Measurements from ENCODE around the gene MFN2.

The MFN2 gene

GRCh38 chr1:11960276-11960675, 20.0 kb upstream of the MFN2 start:
- DNase-seq (ENCODE audit: low read depth in 2 of 2), result no peak

GRCh38 chr1:11960715-11961114, 19.5 kb upstream of the MFN2 start:
- no peak for DNase-seq (ENCODE audit: low read depth in 2 of 2)

DNA sequence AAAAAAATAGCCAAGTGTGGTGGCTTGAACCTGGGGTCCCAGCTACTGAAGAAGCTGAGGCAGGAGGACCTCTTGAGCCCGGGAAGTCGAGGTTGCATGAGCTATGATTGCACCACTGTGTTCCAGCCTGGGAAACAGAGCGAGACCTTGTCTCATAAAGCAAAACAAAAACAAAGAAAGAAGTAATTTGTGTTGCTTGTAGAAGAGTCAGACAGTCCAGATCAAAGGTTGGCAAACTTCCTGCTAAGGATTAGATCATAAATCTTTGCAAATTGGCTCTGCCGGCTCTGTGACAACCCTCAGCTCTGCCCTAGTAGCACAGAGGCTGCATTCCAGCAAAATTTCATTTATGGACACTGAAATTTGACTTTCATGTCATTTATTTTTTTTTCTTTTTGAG, 19.0 kb upstream of the MFN2 start:
- no peak for DNase-seq (ENCODE audit: low read depth in 2 of 2)

DNA sequence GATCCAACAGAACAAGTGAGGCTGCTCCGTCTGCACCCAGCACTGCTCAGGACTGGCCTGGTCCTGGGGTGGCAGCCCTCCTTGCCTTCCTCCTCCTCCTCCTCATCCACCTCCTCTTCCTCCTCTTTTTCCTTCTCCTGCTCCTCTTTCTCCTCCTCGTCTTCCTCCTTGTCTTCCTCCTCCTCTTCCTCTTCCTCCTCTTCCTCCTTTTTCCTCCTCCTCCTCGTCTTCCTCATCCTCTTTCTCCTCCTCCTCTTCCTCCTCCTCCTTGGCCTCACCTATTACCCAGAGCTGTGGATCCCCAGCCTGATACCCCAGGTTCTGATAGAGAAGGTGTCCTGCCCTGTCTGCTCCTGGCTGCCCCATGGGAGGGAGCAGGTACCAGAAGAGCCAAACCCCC, 16.6 kb upstream of the MFN2 start:
- DNase-seq (ENCODE audit: low read depth in 2 of 2), result no peak

- no peak for DNase-seq (ENCODE audit: low read depth in 2 of 2)
These were observed 15.6 kb upstream of the MFN2 start for GRCh38 chr1:11964656-11965055.

GRCh38 chr1:11967028-11967547, 13.2 kb upstream of the MFN2 start:
- no peak for DNase-seq (ENCODE audit: low read depth in 2 of 2)

- DNase-seq (ENCODE audit: low read depth in 2 of 2), result no peak
These were observed 9.6 kb upstream of the MFN2 start for GRCh38 chr1:11970441-11971185.

DNA sequence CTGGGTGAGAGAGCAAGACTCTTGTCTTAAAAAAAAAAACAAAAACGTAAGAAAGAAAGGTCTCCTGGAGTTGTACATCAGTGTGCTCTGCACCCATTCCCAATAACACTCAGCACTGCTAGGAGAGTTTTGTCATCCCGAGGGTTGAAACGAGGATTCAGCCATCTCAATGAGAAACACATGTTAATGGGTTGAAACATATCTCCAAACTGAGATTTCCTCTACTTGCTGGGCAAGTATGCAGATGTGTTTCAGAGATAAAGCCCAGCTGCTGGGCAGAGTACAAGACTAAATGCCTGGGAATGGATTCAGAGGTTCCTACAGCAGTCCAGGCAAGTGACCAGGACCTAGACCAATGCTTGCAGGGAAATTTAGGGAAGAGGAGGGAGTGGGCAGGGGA, 2.6 kb upstream of the MFN2 start:
- DNase-seq (ENCODE audit: low read depth in 2 of 2), result no peak

DNA sequence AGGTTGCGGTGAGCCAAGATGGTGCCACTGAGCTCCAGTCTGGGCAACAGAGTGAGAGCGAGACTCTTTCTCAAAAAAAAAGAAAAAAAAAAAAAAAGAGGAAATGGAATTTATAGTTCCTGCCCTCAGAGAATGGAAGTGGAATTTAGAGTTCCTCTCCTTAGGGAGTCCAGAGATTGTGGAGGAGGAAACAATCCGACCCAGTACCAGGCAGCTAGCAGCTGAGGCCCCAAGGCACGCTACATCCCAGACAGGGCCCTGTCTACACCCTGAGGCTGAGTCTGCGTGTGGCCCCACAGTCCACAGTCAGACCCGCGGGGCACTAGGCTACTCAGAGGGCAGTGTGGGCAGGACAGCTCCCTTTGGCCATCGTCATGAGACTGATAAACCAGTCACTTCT, 1.9 kb upstream of the MFN2 start:
- no peak for DNase-seq (ENCODE audit: low read depth in 2 of 2)

DNA sequence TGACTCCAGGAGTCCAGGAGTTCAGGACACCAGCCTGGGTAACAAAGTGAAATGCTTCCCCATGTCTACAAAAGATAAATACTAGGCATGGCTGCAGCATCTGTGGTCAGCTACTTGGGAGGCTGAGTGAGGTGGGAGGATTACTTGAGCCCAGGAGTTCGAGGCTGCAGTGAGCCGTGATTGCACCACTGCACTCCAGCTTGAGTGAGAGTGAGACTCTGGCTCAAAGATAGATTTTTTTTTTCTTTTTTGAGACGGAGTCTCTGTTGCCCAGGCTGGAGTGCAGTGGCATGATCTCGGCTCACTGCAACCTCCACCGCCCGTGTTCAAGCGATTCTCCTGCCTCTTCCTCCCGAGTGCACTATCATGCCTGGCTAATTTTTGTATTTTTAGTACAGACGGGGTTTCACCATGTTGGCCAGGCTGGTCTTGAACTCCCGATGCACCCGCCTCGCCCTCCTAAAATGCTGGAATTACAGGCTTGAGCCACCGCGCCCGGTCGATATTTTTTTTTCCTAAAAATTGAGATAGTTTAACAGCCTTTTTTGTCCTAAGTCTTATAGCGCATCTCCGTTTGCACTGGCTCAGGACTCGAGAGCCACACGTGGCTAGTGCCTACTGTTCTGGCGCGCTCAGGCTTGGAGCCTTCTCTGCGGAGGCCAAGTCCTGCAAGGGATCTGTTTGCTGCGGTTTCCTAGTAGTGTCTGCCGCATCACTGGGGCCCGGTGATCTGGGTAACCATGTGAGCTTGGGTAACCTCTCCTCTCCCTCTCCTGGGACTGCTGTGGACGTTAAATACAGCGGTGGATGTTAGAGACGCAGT, 1.0 kb upstream of the MFN2 start:
- DNase-seq (ENCODE audit: low read depth in 2 of 2), result no peak

DNA sequence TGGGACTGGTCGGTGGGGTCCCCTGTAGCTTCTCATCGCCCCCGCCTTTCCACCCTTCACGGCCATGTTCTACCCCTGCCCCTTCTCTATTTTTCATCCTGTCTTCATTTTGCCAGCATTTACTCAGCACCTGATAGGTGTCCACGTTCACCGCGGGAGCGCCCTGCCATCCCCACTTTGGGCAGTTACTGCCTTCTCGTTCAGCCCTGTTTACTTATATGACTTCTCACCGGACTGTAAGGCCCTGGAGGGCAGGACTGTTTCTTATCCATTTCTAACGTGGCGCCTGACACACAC, 380 bp downstream of the MFN2 start:
- no peak for DNase-seq (ENCODE audit: low read depth in 2 of 2)

DNA sequence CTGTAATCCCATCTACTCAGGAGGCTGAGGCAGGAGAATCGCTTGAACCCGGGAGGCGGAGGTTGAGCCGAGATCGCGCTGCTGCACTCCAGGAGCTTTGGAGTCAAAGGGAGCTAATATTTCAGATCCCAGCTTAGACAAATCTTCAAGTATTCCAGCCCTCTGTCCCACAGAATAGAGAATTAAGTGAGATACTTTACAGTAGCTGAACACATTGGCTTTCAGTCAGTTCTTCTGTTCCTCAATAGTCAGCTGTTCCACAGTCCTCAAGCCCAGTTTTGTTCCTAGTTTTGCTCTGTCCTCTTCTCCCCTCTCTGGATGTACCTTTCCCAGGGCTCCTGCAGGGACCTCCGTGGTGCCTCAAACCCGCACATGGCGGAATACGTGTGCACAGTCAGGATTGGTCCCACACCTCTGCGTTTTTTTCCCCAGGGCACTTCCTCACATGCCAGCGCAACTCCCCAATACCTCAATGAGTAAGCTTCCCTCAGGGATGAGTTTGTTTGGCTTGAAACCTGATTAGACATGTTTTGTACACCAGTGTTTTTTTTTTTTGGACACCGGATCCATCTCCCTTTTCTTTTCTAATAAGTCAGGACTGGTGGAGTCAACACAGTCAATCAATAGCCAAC, 1.2 kb downstream of the MFN2 start:
- DNase-seq (ENCODE audit: low read depth in 2 of 2), result no peak

DNA sequence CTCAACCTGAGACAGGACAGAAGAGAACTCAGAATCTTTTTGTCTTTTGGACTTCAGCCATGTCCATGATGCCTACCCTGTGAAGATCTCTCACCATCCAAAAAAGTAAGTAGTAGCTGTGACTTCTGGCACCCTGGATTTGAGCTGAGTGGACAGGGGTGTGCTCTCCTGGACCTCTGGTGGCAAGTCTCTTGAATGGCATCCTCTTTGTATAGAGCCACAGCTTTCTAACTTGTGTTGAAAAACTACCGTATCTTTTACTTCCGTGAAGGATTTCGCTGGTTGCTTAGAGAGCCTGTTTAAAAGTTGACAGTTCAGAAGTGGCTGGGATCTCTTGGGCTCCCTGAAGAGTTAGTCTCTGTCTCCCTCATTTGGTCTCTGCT, 1.8 kb downstream of the MFN2 start:
- DNase-seq (ENCODE audit: low read depth in 2 of 2), result no peak

GRCh38 chr1:11984121-11984520, 3.9 kb downstream of the MFN2 start:
- DNase-seq (ENCODE audit: low read depth in 2 of 2), result no peak

- DNase-seq (ENCODE audit: low read depth in 2 of 2), result no peak
These were observed 4.3 kb downstream of the MFN2 start for GRCh38 chr1:11984576-11984975.

- DNase-seq (ENCODE audit: low read depth in 2 of 2), result no peak
These were observed 4.9 kb downstream of the MFN2 start for GRCh38 chr1:11985171-11985570.

DNA sequence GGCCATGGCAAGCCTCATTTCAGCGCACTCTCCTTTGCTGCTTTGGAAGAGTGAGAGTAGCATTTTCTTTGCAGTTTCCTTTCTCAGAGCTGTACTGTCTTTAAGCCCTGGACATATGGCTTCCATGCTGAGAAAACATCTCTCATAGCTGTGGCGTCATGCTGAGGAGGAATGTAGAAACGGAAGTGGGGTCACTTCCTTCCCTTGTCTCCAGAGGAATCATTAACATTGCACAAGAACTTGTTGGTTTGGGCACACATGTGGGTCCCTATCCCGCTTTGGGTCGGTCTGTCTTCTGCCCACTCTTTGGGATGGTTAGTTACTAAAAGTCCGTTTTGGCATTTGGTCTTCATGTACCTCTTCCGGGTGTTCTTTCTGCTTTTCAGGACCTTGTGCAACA, 5.6 kb downstream of the MFN2 start:
- DNase-seq (ENCODE audit: low read depth in 2 of 2), result no peak

DNA sequence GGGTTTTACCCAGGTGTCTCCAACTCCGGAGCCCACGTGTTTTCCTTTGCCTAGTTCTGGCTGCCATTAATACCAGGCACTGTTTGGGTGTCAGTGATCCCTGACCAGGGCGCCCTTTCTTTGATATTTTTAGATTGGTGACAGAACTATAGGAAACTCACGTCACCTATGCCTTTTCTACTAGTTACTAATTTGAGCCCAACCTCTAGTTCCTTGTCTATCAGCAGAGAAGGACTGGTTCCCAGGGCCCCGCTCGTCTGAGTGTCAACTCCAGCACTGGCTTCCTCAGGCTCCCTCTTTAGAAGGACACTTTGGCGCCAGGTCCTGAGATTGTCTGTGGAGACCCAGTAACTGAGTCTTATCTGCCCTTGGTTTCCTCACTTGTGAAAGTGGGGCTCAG, 9.4 kb downstream of the MFN2 start:
- no peak for DNase-seq (ENCODE audit: low read depth in 2 of 2)

DNA sequence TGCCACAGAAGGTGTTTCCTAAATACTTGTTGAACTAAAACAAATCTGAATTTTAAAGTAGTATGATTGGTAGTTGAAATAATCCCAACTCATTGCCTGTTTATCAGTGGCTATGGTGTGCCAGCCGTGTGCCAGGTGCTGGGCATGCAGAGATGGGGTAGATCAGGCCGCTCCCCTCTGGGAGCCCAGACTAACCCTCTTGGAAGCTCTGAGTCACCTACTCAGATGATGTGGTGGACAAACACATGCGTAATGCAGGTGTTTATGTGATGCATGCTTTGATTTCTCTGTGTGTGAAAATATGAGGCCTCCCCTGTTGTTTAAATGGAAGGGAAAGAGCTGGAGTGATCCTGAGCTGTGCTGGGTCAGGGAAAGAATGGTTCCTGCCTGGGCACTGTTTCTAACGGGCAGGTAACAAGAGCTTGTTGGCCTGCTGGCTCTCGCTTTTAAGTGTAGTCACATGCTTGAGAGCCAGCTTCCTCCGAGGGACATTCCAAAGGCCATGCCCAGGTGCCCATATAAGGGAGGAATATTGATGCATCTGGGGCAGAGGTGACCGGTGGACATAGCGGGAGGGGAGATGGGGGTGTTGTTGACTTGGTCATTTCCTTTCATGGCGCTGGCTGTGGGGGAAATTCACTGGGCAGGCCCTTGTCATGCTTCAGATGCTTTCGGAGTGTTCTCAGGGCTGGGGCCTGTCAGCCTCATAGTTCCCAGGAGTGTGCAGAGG, 10.2 kb downstream of the MFN2 start:
- DNase-seq (ENCODE audit: low read depth in 2 of 2), result no peak

DNA sequence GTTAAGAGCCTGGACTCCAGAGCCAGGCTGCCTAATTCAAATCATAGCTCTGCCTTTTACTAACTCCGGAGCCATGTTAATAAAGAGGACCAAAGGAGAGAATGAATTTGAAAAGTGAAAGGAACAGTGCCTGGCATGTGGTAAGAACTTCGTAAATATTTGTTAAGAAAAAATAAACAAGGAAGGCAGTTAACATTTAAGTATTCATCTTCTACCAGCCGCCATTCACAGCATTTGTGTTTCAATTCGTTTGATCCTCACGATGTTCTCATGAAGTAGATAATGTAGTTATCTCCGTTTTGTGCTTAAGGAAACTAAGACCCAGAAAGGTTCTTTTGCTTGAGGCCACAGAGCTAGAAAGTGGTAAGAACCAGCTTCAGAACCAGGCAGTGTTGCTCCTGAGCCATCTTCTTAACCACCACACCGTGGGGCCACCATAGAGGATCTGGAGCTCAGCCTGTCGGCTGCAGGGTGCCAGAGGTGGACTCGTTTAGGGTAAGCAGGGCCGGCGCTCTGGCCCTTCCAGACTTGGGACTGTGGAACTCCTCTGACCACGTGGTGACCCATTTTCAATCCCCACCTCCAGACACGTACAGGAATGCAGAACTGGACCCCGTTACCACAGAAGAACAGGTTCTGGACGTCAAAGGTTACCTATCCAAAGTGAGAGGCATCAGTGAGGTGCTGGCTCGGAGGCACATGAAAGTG, 11.9 kb downstream of the MFN2 start:
- no peak for DNase-seq (ENCODE audit: low read depth in 2 of 2)

GRCh38 chr1:11997081-11997850, 17.0 kb downstream of the MFN2 start:
- no peak for DNase-seq (ENCODE audit: low read depth in 2 of 2)

Data from stimulated activated CD8-positive, alpha-beta memory T cell treated with anti-CD3 and anti-CD28 coated beads, Interleukin-15, amount 100 ng/mL, for 48 hours (primary cell).